LNCaP clone FGC (cell line): ENCODE data around the gene TESPA1.

ENCODE experiments used
- DNase-seq: peaks from one replicate; pipeline ENCODE4 v3.0.0-alpha.2; 2011; ENCODE audit warnings: low read depth
- H3K4me3 ChIP-seq: 2 replicates; pipeline ENCODE4 v1.5.1; 2011; ENCODE audit warnings: mild to moderate bottlenecking, low read depth, low read length, control low read depth
- CTCF ChIP-seq: IDR thresholded peaks from 2 replicates; pipeline ENCODE4 v1.5.1; 2012; ENCODE audit warnings: mild to moderate bottlenecking; ENCODE audit not compliant: control insufficient read depth, insufficient read depth; ENCODE audit errors: extremely low read depth

Gene TESPA1

GRCh38 chr12:54983536-54984101 is 943 bp downstream of the TESPA1 start:
- no peak for DNase-seq
- H3K4me3 ChIP-seq, result no peak overlapping the region
- TF ChIP-seq CTCF, result no peak

GRCh38 chr12:54981796-54982195 is 2.8 kb downstream of the TESPA1 start:
- DNase-seq, result no peak
- no peak overlapping the region for H3K4me3 ChIP-seq
- TF ChIP-seq CTCF, result no peak

- no peak for DNase-seq
- no peak overlapping the region for H3K4me3 ChIP-seq
- TF ChIP-seq CTCF, result no peak
Observed at GRCh38 chr12:54980341-54980740, 4.2 kb downstream of the TESPA1 start.

GRCh38 chr12:54977857-54978256 is 6.7 kb downstream of the TESPA1 start:
- no peak overlapping the region for H3K4me3 ChIP-seq
- no peak for TF ChIP-seq CTCF
- no peak for DNase-seq

- no peak for DNase-seq
- no peak overlapping the region for H3K4me3 ChIP-seq
- TF ChIP-seq CTCF, result no peak
Observed at GRCh38 chr12:54977155-54977554, 7.4 kb downstream of the TESPA1 start.

- no peak for DNase-seq
- no peak for TF ChIP-seq CTCF
- H3K4me3 ChIP-seq, result no peak overlapping the region
Observed at GRCh38 chr12:54975875-54976274, 8.7 kb downstream of the TESPA1 start.

- TF ChIP-seq CTCF, result no peak
- no peak overlapping the region for H3K4me3 ChIP-seq
- DNase-seq, result no peak
Observed at GRCh38 chr12:54975272-54975671, 9.3 kb downstream of the TESPA1 start.
